ENCODE data around the gene OR4F6.
A peak's percentile ranks its signal among the peaks of the same experiment; 100 is the strongest.

DNA sequence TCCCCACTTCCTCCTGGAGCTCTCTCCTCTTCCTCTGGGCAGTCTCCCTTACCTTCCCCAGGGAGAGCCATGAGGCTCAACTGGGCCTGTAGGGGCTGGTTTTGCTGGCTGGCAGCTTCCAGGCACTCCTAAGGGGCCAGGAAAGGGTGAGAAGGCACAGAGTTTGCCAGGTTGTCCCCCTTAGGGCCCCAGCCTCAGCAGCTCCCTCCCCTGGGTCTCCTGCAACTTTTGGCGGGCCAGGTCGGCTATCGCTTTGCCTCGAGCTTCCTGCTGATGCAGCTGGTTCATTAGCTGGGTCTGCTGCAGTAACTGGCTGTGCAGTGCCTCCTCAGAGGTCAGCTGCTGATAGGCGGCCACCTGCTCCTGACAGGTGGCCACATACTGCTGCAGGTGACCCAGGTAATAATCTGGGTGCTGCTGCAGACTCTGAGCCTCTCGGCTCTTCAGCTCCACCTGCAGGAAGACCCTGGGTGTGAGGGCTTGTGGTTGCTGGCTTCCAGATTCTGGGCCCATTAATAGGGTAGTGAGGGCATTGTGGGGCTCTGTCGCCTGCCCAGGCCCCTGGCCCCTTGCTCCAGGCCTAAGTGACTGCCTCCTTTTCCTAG, 29.7 kb upstream of the OR4F6 start:
- TF ChIP-seq, protein P1, sequence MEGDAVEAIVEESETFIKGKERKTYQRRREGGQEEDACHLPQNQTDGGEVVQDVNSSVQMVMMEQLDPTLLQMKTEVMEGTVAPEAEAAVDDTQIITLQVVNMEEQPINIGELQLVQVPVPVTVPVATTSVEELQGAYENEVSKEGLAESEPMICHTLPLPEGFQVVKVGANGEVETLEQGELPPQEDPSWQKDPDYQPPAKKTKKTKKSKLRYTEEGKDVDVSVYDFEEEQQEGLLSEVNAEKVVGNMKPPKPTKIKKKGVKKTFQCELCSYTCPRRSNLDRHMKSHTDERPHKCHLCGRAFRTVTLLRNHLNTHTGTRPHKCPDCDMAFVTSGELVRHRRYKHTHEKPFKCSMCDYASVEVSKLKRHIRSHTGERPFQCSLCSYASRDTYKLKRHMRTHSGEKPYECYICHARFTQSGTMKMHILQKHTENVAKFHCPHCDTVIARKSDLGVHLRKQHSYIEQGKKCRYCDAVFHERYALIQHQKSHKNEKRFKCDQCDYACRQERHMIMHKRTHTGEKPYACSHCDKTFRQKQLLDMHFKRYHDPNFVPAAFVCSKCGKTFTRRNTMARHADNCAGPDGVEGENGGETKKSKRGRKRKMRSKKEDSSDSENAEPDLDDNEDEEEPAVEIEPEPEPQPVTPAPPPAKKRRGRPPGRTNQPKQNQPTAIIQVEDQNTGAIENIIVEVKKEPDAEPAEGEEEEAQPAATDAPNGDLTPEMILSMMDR (conservative IDR thresholded peaks at IDR 0.05 in 1 of 2, IDR thresholded peaks at IDR 0.05 in 1 of 2; ENCODE audit: extremely low read depth in 1 of 2, insufficient read depth in 1 of 2, low read depth in 1 of 2, low read length in 2 of 2) = peak; percentile 3 to 52
- no peak for TF ChIP-seq EZH2 (IDR thresholded peaks at IDR 0.05; ENCODE audit: borderline replicate concordance, low read length)

All from mammary epithelial cell (primary cell).